GM19463 (cell line): ENCODE measurements around the gene A2ML1.
"Not testable (repeated sequence)": the region's sequence is repeated elsewhere in the genome, so short reads cannot be mapped to it uniquely, and the experiment has no call there.

Experiments
- ATAC-seq: cut with Tn5 transposase; IDR thresholded peaks from one replicate; pipeline ENCODE4 v1.9.1; 2021; ENCODE audit warnings: mild to moderate bottlenecking, moderate library complexity; ENCODE audit not compliant: unreplicated experiment

A2ML1 gene

GRCh38 chr12:8904665-8905064 lies 82.2 kb downstream of the A2ML1 start:
- no peak for ATAC-seq

DNA sequence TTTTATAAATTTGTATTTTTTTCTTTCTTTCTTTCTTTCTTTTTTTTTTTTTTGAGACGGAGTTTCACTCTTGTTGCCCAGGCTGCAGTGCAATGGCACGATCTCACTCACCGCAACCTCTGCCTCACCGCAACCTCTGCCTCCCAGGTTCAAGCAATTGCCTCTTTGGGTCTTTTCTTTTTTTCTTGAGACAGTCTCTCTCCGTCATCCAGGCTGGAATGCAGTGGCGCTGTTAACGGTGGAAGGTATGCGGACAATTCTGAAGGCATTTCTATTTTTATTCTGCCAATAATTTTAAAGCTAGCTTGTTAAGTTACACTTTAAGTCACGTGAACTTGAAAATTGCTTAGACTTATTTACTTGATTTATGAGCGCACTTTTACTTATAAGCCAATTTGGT lies 83.1 kb downstream of the A2ML1 start:
- no peak for ATAC-seq

DNA sequence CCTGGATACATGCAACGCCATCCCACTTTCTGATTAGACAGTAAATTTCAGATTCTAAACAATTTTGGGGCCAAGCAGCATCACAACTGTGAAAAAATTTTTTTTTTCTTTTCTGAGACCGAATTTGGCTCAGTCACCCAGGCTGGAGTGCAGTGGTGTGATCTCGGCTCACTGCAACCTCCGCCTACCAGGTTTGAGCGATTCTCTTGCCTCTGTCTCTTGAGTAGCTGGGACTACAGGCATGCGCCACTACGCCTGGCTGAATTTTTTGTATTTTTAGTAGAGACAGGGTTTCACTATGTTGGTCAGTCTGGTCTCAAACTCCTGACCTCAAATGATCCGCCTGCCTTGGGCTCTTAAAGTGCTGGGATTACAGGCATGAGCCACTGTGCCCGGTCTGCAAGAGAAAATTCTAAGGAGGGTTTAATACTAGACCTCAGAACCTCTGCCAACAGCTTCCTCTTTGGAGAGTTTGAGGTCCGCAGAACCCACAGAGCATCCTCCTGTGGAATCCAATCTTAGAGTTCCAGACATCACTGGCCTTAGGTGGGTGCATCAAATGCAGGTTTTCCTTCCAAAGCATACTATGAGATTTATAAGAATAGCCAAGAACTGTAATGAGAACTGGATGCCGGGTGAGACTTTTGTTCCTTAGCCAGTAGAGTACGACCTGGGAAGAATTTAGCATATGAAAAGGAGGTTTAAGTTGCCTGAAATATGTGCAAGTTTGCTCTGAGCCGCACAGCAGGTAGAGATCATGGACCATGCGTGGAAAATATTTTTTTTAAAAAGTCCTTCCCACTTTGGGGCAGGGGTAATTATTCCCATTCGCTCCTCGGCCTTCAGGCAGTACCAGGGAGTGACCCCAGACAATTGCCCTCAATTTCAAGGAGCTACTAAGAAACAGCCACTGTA lies 84.1 kb downstream of the A2ML1 start:
- ATAC-seq = no peak

DNA sequence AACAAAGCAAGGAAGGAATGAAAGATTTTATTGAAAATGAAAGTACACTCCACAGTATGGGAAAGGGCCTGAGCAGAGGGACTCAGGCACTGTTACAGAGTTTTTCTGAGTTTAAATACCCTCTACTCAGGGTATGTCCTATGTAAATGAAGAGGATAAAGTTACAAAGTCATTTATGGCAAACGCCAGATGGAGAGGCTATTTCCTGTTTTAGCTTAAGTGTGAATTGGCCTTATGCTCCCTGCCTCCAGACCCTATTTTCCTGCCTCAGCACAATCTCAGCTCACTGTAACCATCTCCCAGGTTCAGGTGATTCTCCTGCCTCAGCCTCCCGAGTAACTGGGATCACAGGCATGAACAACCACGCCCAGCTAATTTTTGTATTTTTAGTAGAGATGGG lies 85.1 kb downstream of the A2ML1 start:
- no peak for ATAC-seq

DNA sequence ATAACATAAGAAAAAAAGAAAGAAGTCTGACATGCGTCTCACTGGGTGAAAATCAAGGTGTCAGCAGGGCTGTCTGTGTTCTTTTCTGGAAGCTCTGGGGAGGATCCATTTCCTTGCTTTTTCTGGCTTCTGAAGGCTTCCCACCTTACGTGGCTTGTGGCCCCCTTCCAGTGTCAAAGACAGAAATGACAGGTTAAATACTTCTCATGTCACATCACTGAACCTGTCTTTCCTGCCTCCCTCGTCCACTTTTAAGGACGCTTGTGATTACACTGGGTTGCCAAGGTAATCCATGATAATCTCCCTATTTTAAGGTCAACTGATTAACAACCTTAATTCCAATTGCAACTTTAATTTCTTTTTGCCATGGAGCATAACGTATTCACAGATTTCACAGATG lies 87.3 kb downstream of the A2ML1 start:
- ATAC-seq = no peak

GRCh38 chr12:8911606-8912268 lies 89.3 kb downstream of the A2ML1 start:
- ATAC-seq = no peak

- ATAC-seq = no peak
Measured at GRCh38 chr12:8912914-8913313, 90.5 kb downstream of the A2ML1 start.

GRCh38 chr12:8913702-8914032 lies 91.2 kb downstream of the A2ML1 start:
- no peak for ATAC-seq

- ATAC-seq = peak; percentile 72
Measured at GRCh38 chr12:8914033-8914715, 91.8 kb downstream of the A2ML1 start, which contains the start of gene PHC1. PHC1 (plus strand) TSS chr12:8914509; CDS start chr12:8917678, 3,169 bp downstream.

DNA sequence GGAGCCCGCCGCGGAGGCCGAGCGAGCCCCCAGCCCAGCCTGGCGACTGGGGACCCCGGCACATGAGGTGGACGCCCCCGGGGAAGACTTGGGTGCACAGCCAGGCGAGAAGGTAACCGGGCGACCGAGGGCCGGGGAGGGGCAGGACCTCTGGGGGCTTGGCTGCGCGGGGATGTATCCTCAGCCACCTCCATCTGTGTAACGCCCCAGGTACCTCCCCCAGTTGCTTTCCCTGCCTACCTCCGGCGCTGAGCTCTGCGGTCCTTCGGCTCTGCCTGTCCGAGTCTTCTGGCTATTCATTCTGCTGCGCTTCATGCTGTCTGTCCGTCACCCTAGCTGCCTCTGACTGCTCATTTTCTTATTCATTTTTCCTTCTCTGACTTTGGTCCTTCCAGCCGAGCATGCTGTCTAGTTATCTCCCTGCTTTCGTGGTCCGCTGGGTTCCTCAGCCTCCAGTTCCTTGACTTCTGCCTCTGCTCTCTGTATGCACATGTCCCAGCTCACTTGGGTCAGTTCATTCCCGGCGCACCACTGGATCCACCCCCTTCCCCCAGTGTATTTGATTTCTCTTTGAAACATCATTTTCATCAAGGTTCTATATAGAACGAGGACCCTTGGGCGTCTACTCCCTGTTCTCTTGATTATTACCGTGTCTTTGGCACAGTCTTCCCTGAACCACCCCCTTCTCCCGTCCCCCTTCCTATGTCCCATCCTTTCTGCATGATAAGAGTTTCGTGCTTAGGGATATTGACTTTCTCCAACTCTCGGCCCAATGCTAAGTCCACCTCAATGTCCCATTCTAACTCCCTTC lies 92.5 kb downstream of the A2ML1 start:
- peak; percentile 84 for ATAC-seq

- no peak for ATAC-seq
Measured at GRCh38 chr12:8916154-8916553, 93.7 kb downstream of the A2ML1 start.

- no peak for ATAC-seq
Measured at GRCh38 chr12:8917031-8917430, 94.6 kb downstream of the A2ML1 start.

- no peak for ATAC-seq
Measured at GRCh38 chr12:8917751-8918150, 95.3 kb downstream of the A2ML1 start.

DNA sequence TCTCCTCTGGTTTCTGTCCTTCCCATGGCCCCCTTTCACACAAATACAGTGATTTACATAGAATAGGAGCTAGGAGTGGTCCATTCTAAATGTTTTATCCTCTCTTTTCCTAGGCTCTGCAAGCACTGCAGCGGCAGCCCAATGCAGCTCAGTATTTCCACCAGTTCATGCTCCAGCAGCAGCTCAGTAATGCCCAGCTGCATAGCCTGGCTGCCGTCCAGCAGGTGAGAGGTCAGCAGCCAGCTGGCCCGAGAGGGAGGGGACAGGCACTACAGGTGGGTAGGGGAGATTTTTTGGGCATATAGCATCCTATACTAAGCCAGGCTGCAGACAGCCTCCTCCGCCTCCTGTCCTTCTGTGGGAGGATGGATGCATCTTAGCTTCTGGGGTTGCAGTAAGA lies 97.2 kb downstream of the A2ML1 start:
- not testable (repeated sequence) for ATAC-seq

- ATAC-seq = no peak
Measured at GRCh38 chr12:8922544-8922943, 100.1 kb downstream of the A2ML1 start.
